Fibroblast of peridontal ligament (primary cell): ENCODE data around the gene GIPC2.
A peak's percentile ranks its signal among the peaks of the same experiment; 100 is the strongest.
"Not testable (repeated sequence)": the region's sequence is repeated elsewhere in the genome, so short reads cannot be mapped to it uniquely, and the experiment has no call there.

Source experiments
- DNase-seq: peaks from one replicate; pipeline ENCODE4 v3.0.0-alpha.2; 2010; ENCODE audit errors: extremely low read depth

GIPC2 gene

DNA sequence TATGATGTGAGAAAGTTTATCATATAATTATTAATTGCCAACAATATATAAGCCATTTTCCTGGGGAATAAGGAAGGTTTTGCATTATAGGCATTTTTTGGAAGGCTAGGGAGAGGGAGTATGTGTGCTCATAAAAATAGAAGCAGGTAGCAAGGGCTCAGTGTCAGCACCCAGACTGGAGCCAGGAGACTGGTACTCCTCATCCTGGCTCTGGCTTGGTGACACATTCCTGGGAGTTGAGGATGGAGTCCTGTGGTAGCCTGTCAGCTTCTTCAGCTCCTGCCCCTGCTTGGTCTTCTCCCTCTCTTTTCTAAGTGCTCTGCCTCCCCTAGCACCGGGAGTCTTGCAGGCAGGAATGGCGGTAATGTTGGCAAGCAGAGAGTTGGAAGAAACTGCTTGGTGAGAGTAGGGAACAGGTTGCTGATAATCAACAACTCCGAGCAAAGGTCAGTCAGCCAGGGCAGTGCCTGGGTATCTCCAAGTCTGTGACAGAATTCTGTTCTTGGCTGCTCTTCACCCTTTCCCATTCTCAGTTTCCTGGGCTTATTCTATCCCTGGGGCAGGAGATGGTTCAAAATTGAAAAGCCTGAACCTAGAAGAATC lies 23.0 kb downstream of the GIPC2 start:
- no peak for DNase-seq

DNA sequence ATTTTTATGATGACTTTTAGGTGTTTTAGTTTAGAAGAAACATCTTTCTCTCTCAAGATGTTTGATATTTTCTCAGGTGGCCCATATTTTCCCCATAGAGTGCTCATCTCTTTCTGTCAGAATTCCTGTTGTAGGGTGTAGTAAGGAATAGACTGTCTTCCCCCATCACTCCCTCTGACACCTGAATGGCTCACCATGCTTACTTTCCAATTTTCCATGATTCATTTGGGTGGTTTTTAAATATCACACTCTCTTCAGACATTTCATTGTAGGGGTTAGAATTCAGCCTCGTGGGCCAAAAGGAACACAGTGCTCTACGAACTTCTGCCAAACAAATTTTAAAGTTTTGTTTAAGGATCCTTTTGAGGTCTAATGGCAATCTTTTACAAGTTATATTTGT lies 24.0 kb downstream of the GIPC2 start:
- DNase-seq = no peak

DNA sequence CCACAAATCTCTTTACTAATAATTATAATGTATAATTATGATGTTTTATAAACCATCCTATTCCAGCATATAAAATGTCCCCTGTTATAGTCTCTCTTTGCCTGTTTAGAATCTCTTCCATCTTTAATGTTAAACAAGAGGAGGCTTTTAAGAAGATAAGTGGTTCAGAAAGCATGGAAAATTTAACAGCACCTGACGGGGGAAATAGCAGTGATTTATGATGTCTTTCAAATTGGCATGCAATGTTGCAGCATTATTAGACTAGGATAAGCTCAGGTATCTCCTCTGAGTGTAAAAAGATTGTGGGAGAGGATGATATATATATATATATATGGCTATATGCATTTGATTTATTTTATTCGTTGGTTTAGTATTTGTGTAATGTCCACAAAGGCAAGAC lies 24.4 kb downstream of the GIPC2 start:
- DNase-seq = no peak

DNA sequence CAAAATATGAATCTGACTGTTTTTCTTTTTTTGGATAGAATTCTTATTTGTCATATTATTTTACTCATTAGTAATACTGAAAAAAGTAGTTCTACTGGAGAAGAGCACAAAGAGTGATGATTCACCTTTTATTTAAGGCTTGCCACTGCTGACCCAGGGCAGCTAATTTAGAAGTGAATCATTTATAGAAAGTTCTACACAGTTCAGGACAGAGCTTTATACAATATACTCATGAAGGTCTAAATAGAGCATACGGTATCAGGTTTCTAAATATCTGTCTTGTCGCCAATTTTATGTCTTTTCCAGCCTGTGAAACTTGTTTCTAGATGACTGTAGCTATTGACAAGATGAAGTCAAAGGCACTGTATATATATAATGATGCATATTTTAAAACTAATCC lies 25.0 kb downstream of the GIPC2 start:
- DNase-seq = peak; percentile 82

DNA sequence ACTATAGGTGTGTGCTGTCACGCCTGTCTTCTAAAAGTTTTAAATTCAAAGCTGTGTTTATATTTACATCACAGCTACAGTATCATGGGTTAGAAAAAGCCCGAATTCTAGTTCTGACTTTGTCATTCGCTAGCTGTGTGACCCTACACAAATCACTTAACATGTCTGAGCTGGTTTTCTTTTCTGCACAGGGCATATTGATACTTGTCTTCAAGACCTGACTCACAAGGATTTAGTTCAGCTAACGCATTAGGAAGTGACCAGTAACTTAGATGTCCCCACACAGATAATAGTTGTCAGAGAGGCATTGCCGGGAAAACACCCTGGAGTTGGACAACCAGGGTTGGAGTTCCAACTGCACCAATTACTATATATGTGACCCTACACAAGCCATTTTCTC lies 25.9 kb downstream of the GIPC2 start:
- no peak for DNase-seq

GRCh38 chr1:78072216-78072615 lies 26.4 kb downstream of the GIPC2 start:
- DNase-seq = no peak

DNA sequence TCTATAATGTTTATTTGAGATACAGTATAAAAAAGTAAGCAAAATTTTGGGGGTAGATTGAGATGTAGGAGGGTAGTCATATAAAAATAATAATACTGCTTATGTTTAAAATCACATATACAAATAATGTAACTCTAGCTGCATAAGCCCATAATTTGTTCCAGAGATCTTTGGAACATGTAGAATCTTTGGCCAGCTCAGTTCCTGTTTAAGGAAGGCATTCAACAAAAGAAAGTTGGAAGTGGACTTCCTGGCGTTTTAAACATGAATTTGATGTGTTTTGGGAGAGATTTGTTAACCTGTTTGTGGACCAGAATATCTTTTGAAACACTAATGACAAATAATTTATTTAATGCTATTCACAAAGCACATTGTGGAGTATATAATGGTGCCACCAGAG lies 27.7 kb downstream of the GIPC2 start:
- DNase-seq = peak; percentile 25

- no peak for DNase-seq
These were observed 29.9 kb downstream of the GIPC2 start for GRCh38 chr1:78075621-78076020.

DNA sequence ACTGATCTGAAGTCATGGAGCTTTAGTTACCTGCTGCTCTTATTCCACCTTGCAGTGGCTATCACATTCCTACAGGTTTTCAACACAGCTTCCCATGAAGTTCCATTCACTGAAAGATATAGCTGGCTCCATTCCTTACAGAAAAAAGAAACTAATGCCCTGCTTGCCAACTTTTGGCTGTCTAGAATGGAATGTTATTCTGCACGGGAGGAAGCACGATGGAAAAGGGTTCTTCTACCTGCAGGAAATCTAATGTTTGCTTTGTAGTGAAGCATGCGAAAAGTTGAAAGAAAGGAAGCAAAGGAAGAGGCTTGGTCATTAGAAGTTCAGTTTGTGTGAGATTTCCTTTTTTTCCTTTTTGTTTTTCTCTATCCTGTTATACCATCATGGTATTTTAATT lies 32.6 kb downstream of the GIPC2 start:
- no peak for DNase-seq

- DNase-seq = peak; percentile 50
These were observed 33.8 kb downstream of the GIPC2 start for GRCh38 chr1:78079580-78079979.

GRCh38 chr1:78080767-78081166 lies 35.0 kb downstream of the GIPC2 start:
- no peak for DNase-seq

DNA sequence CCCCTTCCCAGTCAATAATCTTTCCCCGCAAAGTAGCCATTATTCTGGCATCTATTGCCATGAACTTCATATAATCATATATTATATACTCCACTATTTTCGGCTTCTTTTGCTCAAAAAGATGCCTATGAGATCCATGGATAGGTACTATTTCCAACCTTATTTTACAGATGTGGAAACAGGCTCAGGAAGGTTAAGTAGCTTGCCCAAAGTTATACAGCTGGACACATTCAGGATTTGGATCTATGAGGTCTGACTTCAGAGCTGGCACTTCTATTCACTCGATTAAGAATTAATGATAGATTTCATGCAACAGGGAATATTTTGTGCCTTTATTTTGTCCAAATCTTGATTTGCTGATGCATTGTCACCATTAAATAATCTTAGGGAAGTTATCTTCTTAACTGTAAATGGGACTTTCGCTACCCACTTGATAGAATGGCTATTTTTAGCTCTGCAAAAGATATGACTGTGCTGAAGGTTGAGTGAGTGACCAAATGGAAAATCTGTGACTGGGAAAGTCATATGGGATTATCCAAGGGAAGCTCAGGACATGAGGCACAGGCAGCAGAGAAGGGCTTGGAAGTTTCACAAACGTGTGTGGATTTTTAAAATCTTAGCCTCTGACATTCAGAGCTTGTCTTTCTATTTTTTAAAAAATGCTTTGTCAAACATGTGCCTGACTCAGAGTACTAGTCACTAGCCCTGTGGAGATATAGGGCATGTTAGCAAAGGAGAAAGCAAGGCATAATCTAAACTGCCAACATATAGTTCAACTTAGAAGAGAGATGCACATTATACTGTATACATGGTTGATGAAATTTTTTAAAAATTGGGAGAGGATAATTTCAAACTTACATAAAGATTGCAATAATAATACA lies 36.5 kb downstream of the GIPC2 start:
- DNase-seq = peak; percentile 51

- DNase-seq = not testable (repeated sequence)
These were observed 38.9 kb downstream of the GIPC2 start for GRCh38 chr1:78084639-78085038.

GRCh38 chr1:78086697-78087096 lies 40.9 kb downstream of the GIPC2 start:
- no peak for DNase-seq

DNA sequence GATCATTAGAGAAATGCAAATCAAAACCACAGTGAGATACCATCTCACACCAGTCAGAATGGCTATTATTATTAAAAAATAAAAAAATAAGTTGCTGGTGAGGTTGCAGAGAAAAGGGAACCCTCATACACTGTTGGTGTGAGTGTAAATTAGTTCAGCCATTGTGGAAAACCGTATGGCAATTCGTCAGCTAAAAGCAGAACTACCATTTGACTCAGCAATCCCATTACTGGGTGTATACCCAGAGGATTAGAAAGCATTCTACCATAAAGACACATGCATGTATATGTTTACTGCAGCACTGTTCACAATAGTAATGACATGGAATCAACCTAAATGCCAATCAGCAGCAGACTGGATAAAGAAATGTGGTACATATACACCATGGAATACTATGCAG lies 42.2 kb downstream of the GIPC2 start:
- DNase-seq = no peak

GRCh38 chr1:78088486-78088885 lies 42.7 kb downstream of the GIPC2 start:
- DNase-seq = no peak

GRCh38 chr1:78089010-78089409 lies 43.2 kb downstream of the GIPC2 start:
- DNase-seq = no peak

DNA sequence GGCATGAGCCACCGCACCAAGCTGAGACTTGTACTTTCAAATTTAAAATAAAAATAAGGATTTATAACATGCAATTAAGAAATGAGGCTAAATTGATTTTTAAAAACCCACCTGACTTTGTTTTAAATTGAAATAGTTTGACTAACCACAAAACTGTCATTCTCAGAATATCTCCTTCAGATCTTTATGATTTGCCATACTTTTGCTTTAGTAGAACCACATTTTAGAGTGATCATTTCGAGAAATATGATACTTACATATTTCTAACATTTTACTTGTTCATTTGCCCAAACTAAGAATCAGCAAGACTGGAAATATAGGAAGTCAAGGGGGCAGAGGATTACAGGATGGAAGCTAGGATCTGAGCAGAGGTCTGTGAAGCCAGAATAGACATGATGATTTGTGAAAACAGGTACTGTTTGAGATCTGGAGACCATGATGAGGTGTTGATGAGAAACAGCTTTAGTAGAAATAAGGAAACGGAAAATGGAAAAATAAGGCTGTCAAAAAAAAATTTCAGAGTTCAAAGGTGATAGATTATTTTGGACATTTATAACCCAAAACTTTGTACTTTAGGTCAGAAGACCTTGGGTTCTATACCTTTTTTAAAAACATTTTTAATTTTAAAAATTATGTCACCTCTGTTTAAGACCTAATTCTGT lies 44.8 kb downstream of the GIPC2 start:
- peak; percentile 48 for DNase-seq

DNA sequence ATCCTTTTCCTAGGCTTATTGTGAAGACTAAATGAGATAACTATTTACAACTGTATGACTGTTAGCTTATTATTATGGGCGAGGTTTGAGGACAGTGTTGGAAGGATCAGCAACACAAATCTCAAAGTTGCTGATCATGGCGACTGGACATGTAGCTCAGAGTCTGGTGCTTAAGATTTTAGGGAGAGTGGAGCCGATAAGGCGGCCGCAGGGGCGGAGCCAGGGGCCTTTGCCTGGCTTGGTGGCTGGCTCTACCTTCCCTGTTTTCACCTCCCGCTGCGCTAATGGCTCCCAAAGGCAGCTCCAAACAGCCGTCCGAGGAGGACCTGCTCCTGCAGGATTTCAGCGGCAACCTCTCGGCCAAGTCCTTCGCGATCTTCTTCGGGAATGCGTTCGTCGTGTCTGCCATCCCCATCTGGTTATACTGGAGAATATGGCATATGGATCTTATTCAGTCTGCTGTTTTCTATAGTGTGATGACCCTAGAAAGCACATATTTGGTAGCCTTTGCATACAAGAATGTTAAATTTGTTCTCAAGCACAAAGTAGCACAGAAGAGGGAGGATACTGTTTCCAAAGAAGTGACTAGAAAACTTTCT lies 45.5 kb downstream of the GIPC2 start:
- DNase-seq = no peak

DNA sequence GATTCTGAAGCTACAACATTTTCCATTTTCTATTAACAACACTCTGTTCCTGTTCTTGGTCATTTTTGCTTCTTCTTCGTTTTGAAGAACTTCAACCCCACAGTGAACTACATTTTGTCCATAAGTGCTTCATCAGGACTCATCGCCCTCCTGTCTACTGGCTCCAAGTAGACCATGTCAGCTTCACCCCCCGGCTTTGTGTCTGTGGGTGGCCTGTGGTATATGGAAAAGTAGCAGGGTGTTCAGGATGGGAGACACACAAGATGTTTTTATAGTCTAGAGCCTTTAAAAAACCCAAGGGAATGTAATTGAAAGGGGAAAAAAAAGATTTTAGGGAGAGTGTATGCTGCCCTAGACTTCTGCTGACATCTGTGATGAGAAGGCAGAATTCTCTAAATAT lies 46.1 kb downstream of the GIPC2 start:
- no peak for DNase-seq

DNA sequence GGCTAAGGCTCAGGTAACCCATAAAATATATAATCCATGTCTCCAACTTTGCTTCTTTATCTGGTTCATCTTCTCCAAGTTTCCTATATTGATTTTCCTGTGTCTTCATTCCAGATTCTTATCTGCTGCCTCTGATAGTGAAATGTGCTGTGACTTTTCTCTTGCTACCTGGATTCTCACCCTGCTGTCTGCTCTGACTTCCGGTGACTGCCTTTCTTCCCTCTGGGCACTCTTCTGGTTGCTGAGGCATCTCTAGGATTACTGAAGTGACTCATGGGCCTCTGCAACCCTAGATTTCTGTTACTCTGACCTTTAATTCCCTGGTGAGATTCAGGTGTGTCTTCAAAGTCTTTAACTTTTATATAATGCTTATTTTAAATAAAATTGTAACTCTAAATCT lies 46.9 kb downstream of the GIPC2 start:
- DNase-seq = no peak

GRCh38 chr1:78093560-78093959 lies 47.8 kb downstream of the GIPC2 start:
- DNase-seq = no peak

DNA sequence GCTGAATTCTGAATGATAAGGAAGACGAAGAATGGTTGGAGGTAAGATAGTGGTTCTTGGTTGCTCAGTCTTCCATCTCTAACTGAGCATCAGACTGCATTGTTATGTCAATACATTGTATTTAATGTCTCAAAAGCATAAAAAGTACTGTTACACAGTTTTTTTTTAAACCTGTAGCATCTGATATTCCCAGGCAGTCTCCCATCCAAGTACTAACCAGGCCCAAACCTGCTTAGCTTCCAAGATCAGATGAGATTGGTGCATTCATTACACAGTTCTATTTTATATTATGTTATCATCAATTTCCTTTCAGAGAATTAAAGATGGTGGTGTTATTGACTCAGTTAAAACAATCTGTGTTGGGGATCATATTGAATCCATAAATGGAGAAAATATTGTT lies 48.9 kb downstream of the GIPC2 start:
- no peak for DNase-seq
